VCaP (cell line): Measurements from ENCODE around the gene MIPEP.

Source experiments
- H3K27ac ChIP-seq: fragments of 450-650 bp; 2 replicates; pipeline ENCODE4 v1.5.1; 2017
- TF ChIP-seq, protein P1 (sequence below): fragments of 450-650 bp; conservative IDR thresholded peaks from 2 replicates; pipeline ENCODE4 v1.5.1; 2017; ENCODE audit warnings: mild to moderate bottlenecking, moderate library complexity

MIPEP gene

DNA sequence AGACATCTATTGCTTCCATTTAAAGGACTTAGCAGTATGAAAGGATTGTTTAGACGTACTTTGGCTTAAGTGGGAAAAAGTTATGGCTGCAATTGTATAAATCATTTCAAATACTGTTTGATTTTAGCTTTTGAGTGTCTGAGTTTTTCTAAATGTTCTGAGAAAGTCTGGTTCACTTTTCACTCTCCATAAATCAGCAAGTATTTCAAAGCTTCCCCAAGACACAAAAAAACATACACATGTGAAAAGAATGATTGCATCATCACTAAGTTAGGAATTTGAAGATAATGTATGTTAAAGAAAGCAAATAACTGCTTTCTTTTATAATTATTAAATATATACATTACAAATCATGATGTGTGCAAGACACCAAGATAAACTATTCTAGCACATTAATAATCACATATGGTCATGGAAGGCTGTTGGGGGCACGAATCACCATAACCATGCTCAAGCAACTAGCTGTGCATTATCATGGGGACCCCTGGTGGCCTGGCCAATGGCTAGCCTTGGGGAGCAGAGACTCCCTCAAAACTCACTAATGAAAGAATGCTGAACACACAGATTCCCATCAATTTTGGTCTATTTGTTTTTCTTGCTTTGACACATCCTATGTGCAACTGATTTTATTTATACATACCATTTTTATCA lies 111.1 kb downstream of the MIPEP start:
- TF ChIP-seq, protein P1, sequence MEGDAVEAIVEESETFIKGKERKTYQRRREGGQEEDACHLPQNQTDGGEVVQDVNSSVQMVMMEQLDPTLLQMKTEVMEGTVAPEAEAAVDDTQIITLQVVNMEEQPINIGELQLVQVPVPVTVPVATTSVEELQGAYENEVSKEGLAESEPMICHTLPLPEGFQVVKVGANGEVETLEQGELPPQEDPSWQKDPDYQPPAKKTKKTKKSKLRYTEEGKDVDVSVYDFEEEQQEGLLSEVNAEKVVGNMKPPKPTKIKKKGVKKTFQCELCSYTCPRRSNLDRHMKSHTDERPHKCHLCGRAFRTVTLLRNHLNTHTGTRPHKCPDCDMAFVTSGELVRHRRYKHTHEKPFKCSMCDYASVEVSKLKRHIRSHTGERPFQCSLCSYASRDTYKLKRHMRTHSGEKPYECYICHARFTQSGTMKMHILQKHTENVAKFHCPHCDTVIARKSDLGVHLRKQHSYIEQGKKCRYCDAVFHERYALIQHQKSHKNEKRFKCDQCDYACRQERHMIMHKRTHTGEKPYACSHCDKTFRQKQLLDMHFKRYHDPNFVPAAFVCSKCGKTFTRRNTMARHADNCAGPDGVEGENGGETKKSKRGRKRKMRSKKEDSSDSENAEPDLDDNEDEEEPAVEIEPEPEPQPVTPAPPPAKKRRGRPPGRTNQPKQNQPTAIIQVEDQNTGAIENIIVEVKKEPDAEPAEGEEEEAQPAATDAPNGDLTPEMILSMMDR, result no peak
- no peak overlapping the region for H3K27ac ChIP-seq

DNA sequence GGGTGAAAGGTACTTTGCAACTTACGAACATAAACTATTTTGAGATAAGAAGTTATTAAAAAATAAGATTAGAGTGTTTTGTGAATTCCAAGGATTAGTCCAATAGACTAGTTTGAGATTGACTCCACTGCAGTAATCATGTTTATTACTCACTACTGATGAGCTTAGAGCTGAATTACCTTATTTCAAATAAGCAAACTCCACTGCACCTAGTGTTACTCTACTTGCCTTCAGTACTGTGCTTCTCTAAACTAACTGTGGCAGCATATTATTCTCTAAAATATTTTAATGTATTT lies 111.7 kb downstream of the MIPEP start:
- TF ChIP-seq, protein P1, result no peak
- H3K27ac ChIP-seq, result no peak overlapping the region

DNA sequence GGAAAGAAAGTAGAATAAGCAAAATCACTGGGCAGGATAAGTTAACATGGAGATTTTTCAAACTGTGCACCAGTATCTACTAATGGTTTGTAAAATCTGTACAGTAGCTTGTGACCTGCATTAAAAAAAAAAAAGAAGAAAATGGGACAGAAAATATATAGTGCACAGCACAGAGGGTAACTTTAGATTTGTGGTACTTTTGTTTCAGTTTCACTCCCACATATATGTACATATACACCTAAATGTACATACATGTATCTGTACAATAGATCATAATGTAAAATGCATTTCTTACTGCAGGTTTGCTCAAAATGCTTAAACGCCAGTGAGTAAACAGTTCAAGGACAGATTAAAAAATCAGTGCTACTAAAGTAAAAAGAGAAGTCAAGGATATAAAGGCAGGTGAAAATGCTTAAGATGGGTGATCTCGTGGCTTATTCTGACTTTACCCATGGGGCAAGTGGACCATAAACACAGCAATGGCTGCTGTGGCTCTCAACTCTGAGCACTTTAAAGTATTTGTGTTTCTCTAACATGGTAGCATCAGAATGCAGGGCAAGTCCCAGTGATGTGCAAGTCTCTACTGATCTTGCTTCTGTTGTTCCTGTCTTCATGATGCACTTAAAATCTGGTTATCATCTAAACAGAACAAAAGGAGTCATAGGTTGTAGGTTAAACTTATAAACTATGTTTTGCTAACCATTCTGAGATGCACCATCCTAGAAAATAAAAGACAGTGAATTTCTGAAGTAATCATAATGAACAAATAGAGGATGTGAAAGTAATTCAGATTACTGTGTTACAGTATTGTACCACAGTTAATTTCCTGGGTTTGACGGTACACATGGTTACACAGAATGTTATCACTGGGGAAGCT lies 112.3 kb downstream of the MIPEP start:
- no peak overlapping the region for H3K27ac ChIP-seq
- TF ChIP-seq, protein P1, result no peak

DNA sequence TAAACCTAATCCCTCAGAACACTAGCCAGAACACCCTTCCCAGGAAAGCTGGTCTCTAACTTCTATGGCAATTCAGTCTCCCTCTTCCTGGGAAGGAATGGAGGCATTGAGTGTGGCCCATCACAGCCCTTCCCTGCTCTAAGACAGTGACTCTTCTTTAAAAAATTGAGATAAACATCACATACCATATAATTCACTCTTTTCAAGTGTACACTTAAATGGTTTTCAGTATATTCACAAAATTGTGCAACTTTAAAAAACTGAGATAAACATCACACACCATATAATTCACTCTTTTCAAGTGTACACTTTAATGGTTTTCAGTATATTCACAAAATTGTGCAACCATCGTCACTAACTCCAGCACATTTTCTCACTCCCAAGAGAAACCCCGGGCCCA lies 116.5 kb downstream of the MIPEP start:
- TF ChIP-seq, protein P1, result no peak
- H3K27ac ChIP-seq, result no peak overlapping the region

DNA sequence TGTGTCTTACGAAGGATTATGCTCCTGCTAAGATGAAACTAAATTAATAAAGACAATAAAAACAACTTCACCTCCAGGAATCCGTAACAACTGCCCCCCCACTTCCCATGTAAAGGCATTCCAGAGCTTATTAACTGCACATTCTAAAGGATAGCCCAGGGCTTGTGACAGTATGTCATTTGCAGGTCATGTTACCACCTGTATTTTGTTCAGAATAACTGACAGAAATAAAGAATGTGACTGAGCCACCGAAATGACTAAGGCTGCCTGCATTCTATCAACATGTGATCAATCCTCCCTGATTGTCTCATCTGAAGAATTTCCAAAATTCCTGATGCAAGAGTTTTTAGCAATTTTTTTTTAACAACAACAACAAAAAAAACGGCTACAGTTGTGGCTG lies 117.2 kb downstream of the MIPEP start:
- TF ChIP-seq, protein P1, result no peak
- H3K27ac ChIP-seq, result no peak overlapping the region

DNA sequence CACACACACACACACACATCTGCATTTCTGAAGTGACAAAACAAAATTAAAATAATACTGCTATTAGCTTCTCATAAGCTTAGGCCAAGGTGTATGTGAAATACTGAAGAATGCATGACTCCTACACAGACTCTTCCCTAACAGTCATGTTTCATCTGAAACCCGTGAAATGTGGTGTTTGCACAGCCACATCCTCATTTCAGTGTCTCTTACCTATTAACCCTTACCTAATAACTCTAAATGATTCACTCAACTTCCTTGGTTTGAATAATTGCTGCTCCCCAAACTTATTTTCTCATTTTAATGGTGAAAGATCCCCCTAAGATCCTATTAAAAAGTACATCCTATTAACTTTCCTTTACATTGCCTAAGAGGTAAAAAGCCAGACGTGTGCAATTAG lies 117.6 kb downstream of the MIPEP start:
- TF ChIP-seq, protein P1, result no peak

DNA sequence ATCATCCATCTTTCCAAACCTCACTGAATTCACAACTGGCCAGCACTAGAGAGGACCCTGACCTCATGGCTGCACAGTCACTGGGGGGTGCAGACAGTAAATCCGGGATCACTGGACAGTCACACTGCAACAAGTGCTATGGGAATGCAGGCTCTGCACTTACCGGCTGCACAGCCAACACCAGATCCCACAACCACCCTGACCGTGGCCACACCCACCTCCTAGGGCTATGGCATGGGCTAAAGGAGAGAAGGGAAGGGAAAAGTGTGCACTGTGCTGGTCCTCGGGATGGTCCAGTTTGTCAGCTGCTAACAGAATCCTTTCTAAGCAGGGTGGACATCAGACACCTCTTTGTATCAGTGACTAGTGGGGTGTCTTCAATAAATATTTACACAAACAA lies 118.2 kb downstream of the MIPEP start:
- no peak overlapping the region for H3K27ac ChIP-seq
- TF ChIP-seq, protein P1, result no peak

More for the DNA sequence above, 117.6 kb downstream of the MIPEP start:
- H3K27ac ChIP-seq, result no peak overlapping the region
